Activated CD4-positive, alpha-beta T cell treated with anti-CD3 and anti-CD28 coated beads for 36 hours (primary cell): ENCODE data around the gene HUWE1. TPM values are rescaled to one million over a fixed set of nuclear protein-coding genes. Genes with fewer than 3 reads are reported as not detected.
"Not testable (repeated sequence)": the region's sequence is repeated elsewhere in the genome, so short reads cannot be mapped to it uniquely, and the experiment has no call there.

Experiments used
- ATAC-seq: fragments of 200-7000 bp; cut with Tn5 transposase; one replicate; pipeline ENCODE4 v1.10.0; 2021; ENCODE audit warnings: mild to moderate bottlenecking, moderate library complexity
- CTCF ChIA-PET: fragments of 350-600 bp; sonication (Branson Sonifier 250); formaldehyde crosslinking; loops from one replicate; lab custom pipeline; 2021; ENCODE audit warnings: antibody characterized with exemption; lab: Charles Lee
- POLR2A ChIA-PET: fragments of 350-600 bp; sonication (Branson Sonifier 250); formaldehyde crosslinking; loops from one replicate; lab custom pipeline; 2021; ENCODE audit warnings: antibody characterized with exemption, inconsistent platforms; lab: Charles Lee
- DNase-seq: peaks from one replicate; pipeline ENCODE4 v3.0.0-alpha.2; 2020
- H3K27ac Mint-ChIP-seq: one replicate; pipeline ENCODE4 v1.8.0; 2021; ENCODE audit warnings: mixed read lengths
- H3K27me3 Mint-ChIP-seq: one replicate; pipeline ENCODE4 v1.8.0; 2021; ENCODE audit warnings: mixed read lengths
- H3K36me3 Mint-ChIP-seq: one replicate; pipeline ENCODE4 v1.8.0; 2021; ENCODE audit warnings: low read depth, mixed read lengths
- H3K4me1 Mint-ChIP-seq: one replicate; pipeline ENCODE4 v1.8.0; 2021; ENCODE audit warnings: mixed read lengths
- H3K4me3 Mint-ChIP-seq: one replicate; pipeline ENCODE4 v1.8.0; 2021; ENCODE audit warnings: mild to moderate bottlenecking, moderate library complexity, mixed read lengths
- H3K9me3 Mint-ChIP-seq: one replicate; pipeline ENCODE4 v1.8.0; 2021; ENCODE audit warnings: low read depth, mixed read lengths
- intact Hi-C, 2 experiments: fragments of 100-400 bp; cut with DNase I in 1 of 2; cut with micrococcal nuclease in 1 of 2; formaldehyde crosslinking; loops; one replicate each; pipeline versions ENCODE4 v1.14.2 to v1.15.1; 2022 to 2024; cut with DNase I, micrococcal nuclease
- total RNA-seq, 2 experiments: library from RNA; stranded (reverse); gene quantifications; one replicate each; pipeline ENCODE4 v1.2.3, GENCODE V29; 2021

The HUWE1 gene, protein sequence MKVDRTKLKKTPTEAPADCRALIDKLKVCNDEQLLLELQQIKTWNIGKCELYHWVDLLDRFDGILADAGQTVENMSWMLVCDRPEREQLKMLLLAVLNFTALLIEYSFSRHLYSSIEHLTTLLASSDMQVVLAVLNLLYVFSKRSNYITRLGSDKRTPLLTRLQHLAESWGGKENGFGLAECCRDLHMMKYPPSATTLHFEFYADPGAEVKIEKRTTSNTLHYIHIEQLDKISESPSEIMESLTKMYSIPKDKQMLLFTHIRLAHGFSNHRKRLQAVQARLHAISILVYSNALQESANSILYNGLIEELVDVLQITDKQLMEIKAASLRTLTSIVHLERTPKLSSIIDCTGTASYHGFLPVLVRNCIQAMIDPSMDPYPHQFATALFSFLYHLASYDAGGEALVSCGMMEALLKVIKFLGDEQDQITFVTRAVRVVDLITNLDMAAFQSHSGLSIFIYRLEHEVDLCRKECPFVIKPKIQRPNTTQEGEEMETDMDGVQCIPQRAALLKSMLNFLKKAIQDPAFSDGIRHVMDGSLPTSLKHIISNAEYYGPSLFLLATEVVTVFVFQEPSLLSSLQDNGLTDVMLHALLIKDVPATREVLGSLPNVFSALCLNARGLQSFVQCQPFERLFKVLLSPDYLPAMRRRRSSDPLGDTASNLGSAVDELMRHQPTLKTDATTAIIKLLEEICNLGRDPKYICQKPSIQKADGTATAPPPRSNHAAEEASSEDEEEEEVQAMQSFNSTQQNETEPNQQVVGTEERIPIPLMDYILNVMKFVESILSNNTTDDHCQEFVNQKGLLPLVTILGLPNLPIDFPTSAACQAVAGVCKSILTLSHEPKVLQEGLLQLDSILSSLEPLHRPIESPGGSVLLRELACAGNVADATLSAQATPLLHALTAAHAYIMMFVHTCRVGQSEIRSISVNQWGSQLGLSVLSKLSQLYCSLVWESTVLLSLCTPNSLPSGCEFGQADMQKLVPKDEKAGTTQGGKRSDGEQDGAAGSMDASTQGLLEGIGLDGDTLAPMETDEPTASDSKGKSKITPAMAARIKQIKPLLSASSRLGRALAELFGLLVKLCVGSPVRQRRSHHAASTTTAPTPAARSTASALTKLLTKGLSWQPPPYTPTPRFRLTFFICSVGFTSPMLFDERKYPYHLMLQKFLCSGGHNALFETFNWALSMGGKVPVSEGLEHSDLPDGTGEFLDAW (N-terminal part only)
- total RNA-seq = 100 to 1,000 TPM; 513 to 554 TPM

- peaks cover 10% of the 10 kb centered on the region for H3K4me1 Mint-ChIP-seq
- H3K4me3 Mint-ChIP-seq = peak within 1 kb of the TSS; percentile 80
- ChIA-PET CTCF (interaction anchor here (0.6 to 1.0 kb wide), 4 partner anchors 21 to 146 kb away, joined by 3 to 5 read pairs (median 4); no protein-coding TSS in a partner anchor), POLR2A (interaction anchor here (0.6 to 1.9 kb wide), 5 partner anchors 28 to 250 kb away, joined by 3 to 16 read pairs (median 3); no protein-coding TSS in a partner anchor)
- no peaks in the 10 kb centered on the region for H3K9me3 Mint-ChIP-seq
- peak; percentile 90 for DNase-seq
- intact Hi-C loops = loop anchor here in 1 of 2 experiments (10.0 kb wide), 2 partner anchors 668 to 1478 kb away; partner anchors contain the start of gene WNK3
- H3K36me3 Mint-ChIP-seq = peaks cover 30% of the 10 kb centered on the region
- peak; percentile 45 for ATAC-seq
- no peaks in the 10 kb centered on the region for H3K27me3 Mint-ChIP-seq
- peak within 1 kb of the TSS; percentile 93 for H3K27ac Mint-ChIP-seq
These were observed at the start of gene HUWE1 for GRCh38 chrX:53686151-53686885. Gene HUWE1, minus strand, starts transcription at chrX:53686719. Its CDS starts 32,612 bp downstream, at chrX:53654107.

DNA sequence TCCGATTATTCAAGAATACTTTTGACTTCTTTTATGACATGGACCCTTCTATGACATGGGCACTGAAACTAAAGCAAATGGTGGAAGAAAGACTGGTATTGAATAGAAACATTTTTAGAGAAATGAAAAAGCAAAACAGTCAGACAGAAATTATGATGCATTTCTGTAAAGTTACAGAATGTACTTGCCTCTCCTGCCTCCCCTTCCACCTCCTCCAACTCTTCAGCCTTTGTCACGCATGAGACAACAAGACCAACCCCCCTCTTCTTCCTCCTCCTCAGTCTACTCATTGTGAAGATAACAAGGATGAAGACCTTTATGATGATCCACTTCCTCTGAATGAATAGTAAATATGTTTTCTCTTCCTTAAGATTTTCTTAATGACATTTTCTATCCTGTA, 46.3 kb upstream of the HUWE1 start:
- H3K9me3 Mint-ChIP-seq = peaks cover 4% of the 10 kb centered on the region
- H3K36me3 Mint-ChIP-seq = peaks cover 28% of the 10 kb centered on the region
- H3K27me3 Mint-ChIP-seq = no peaks in the 10 kb centered on the region
- POLR2A ChIA-PET = interaction anchor here (0.6 to 1.2 kb wide), 2 partner anchors 18 to 53 kb away, joined by 3 to 9 read pairs; no protein-coding TSS in a partner anchor
- H3K4me3 Mint-ChIP-seq = peak overlapping the region; percentile 70
- ATAC-seq = peak; percentile 89
- H3K27ac Mint-ChIP-seq = peak overlapping the region; percentile 97
- DNase-seq = peak; percentile 55
- CTCF ChIA-PET = interaction anchor here (1.4 kb wide), 1 partner anchor 19 kb away, joined by 5 read pairs; no protein-coding TSS in a partner anchor
- intact Hi-C loops = loop anchor here (1.0 to 5.0 kb wide), 3 partner anchors 16 to 50 kb away; no protein-coding TSS in a partner anchor
- peaks cover 62% of the 10 kb centered on the region for H3K4me1 Mint-ChIP-seq

- Mint-ChIP-seq H3K4me1 (peaks cover 60% of the 10 kb centered on the region), H3K27ac (peak overlapping the region; percentile 77), H3K36me3 (peaks cover 11% of the 10 kb centered on the region), H3K4me3 (no peak overlapping the region), H3K9me3 (no peaks in the 10 kb centered on the region), H3K27me3 (no peaks in the 10 kb centered on the region)
- CTCF ChIA-PET = interaction anchor here (1.0 to 1.2 kb wide), 2 partner anchors 13 to 50 kb away, joined by 3 to 4 read pairs; no protein-coding TSS in a partner anchor
- DNase-seq (no peak), ATAC-seq (no peak)
- POLR2A ChIA-PET = no interaction called here
- intact Hi-C loops = loop anchor here in 1 of 2 experiments (5.0 kb wide), 1 partner anchor 47 kb away; no protein-coding TSS in a partner anchor
These were observed 43.2 kb upstream of the HUWE1 start for GRCh38 chrX:53729751-53730150.

DNA sequence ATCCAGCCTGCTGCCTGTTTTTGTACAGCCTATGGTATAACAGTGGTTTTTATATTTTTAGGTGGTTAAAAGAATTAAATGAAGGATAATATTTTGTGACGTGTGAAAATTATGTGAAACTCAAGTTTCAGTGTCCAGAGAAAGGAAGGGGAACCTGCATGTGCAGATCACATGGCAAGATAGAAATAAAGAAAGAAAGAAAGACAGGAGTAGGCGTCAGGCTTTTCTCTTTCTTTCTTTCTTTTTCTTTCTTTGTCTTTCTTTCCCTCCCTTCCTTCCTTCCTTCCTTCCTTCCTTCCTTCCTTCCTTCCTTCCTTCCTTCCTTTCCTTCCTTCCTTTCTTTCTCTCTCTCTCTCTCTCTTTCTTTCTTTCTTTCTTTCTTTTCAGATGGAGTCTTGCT, 42.0 kb upstream of the HUWE1 start:
- H3K27ac Mint-ChIP-seq = peak overlapping the region; percentile 87
- DNase-seq (no peak), ATAC-seq (no peak)
- CTCF ChIA-PET = no interaction called here
- H3K4me3 Mint-ChIP-seq = no peak overlapping the region
- peaks cover 50% of the 10 kb centered on the region for H3K4me1 Mint-ChIP-seq
- POLR2A ChIA-PET = interaction anchor here (0.6 kb wide), 1 partner anchor 37 kb away, joined by 3 read pairs; no protein-coding TSS in a partner anchor
- intact Hi-C loops = no loop called here
- peaks cover 11% of the 10 kb centered on the region for H3K36me3 Mint-ChIP-seq
- no peaks in the 10 kb centered on the region for H3K9me3 Mint-ChIP-seq
- H3K27me3 Mint-ChIP-seq = no peaks in the 10 kb centered on the region

DNA sequence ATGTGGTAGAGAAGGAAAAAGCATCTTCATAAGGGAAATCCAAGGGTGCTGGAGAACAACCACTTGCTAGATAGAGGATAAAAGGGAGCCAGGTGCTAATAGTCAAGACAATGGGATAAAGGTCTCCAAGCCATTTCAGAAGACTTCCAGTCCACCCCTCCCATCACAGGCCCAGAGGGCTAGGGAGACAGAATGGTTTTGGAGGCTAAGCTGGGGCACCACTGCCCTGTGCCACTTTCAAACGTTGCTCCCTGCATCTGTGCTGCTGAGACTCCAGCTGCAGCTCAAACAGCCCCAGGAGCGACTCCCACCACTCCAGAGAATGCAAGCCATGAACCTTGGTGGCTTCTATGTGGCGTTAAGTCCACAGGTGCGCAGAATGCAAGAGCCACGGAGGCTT, 38.4 kb upstream of the HUWE1 start:
- H3K4me1 Mint-ChIP-seq = peaks cover 36% of the 10 kb centered on the region
- ChIA-PET CTCF (no interaction called here), POLR2A (no interaction called here)
- ATAC-seq = no peak
- no peaks in the 10 kb centered on the region for H3K27me3 Mint-ChIP-seq
- peaks cover 15% of the 10 kb centered on the region for H3K36me3 Mint-ChIP-seq
- no peak overlapping the region for H3K27ac Mint-ChIP-seq
- intact Hi-C loops = no loop called here
- no peak overlapping the region for H3K4me3 Mint-ChIP-seq
- no peaks in the 10 kb centered on the region for H3K9me3 Mint-ChIP-seq
- DNase-seq = no peak

DNA sequence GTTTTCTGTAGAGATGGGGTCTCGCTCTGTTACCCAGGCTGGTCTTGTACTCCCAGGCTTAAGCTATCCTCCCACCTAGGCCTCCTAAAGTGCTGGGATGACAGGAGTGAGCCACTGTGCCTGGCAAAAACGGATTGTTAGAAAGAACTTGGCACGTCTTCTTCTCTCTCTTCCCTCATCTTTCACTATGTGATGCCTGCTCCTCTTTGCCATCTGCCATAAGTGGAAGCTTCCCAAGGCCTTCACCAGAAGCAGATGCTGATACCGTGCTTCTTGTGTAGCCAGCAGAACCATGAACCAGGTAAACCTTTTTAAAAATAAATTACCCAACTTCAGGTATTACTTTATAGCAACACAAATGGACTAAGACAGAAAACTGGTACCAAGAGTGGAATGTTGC, 36.9 kb upstream of the HUWE1 start:
- H3K36me3 Mint-ChIP-seq = peaks cover 19% of the 10 kb centered on the region
- no peaks in the 10 kb centered on the region for H3K9me3 Mint-ChIP-seq
- no peak for ATAC-seq
- no peak for DNase-seq
- H3K4me1 Mint-ChIP-seq = peaks cover 32% of the 10 kb centered on the region
- ChIA-PET POLR2A (no interaction called here), CTCF (no interaction called here)
- H3K27ac Mint-ChIP-seq = peak overlapping the region; percentile 31
- no peaks in the 10 kb centered on the region for H3K27me3 Mint-ChIP-seq
- H3K4me3 Mint-ChIP-seq = no peak overlapping the region
- intact Hi-C loops = no loop called here

DNA sequence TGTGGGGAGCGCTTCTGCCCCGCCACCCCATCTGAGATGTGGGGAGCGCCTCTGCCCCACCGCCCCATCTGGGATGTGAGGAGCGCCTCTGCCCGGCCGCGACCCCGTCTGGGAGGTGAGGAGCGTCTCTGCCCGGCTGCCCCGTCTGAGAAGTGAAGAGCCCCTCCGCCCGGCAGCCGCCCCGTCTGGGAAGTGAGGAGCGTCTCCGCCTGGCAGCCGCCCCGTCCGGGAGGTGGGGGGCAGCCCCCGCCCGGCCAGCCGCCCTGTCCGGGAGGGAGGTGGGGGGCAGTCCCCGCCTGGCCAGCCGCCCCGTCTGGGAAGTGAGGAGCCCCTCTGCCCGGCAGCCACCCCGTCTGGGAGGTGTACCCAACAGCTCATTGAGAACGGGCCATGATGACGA, 35.1 kb upstream of the HUWE1 start:
- intact Hi-C loops, H3K4me3 Mint-ChIP-seq, POLR2A ChIA-PET, H3K9me3 Mint-ChIP-seq, CTCF ChIA-PET, H3K27me3 Mint-ChIP-seq, H3K27ac Mint-ChIP-seq, ATAC-seq, DNase-seq: not testable (repeated sequence)
- H3K4me1 Mint-ChIP-seq = peaks cover 35% of the 10 kb centered on the region
- peaks cover 20% of the 10 kb centered on the region for H3K36me3 Mint-ChIP-seq

DNA sequence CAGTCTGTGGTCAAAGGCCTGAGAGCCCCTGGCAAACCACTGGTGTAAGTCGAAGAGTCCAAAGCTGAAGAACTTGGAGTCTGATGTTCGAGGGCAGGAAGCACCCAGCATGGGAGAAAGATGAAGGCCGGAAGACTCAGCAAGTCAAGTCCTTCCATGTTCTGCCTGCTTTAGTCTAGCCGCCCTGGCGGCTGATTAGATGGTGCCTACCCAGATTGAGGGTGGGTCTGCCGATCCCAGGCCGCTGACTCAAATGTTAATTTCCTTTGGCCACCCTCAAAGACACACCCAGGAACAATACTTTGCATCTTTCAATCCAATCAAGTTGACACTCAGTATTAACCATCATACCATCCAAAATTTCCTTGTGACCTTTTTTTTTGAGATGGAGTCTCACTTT, 33.1 kb upstream of the HUWE1 start:
- intact Hi-C loops = loop anchor here (10.0 kb wide), 5 partner anchors 115 to 915 kb away; partner anchors contain the start of genes FAM120C (in 1 of the 2), PHF8 (in 1 of the 2) and TSPYL2 (in 1 of the 2)

GRCh38 chrX:53718073-53718472, 31.6 kb upstream of the HUWE1 start:
- no peaks in the 10 kb centered on the region for H3K27me3 Mint-ChIP-seq
- ChIA-PET CTCF (no interaction called here), POLR2A (interaction anchor here (2.2 kb wide), 1 partner anchor 32 kb away, joined by 10 read pairs; the partner anchor contains the start of gene HUWE1)
- H3K36me3 Mint-ChIP-seq = peaks cover 23% of the 10 kb centered on the region
- ATAC-seq (peak; percentile 2), DNase-seq (no peak)
- H3K27ac Mint-ChIP-seq = peak overlapping the region; percentile 94
- H3K4me1 Mint-ChIP-seq = peaks cover 39% of the 10 kb centered on the region
- H3K9me3 Mint-ChIP-seq = no peaks in the 10 kb centered on the region
- intact Hi-C loops = loop anchor here (1.0 to 10.0 kb wide), 7 partner anchors 8 to 917 kb away; partner anchors contain the start of genes FAM120C (in 1 of the 2), PHF8 (in 1 of the 2) and TSPYL2 (in 1 of the 2)
- H3K4me3 Mint-ChIP-seq = peak overlapping the region; percentile 73

More for the DNA sequence above, 33.1 kb upstream of the HUWE1 start:
- CTCF ChIA-PET, H3K27me3 Mint-ChIP-seq, ATAC-seq, POLR2A ChIA-PET, H3K9me3 Mint-ChIP-seq: not testable (repeated sequence)
- peak; percentile 29 for DNase-seq
- H3K27ac Mint-ChIP-seq = peak overlapping the region; percentile 90
- peak overlapping the region; percentile 73 for H3K4me3 Mint-ChIP-seq
- peaks cover 22% of the 10 kb centered on the region for H3K36me3 Mint-ChIP-seq
- H3K4me1 Mint-ChIP-seq = peaks cover 35% of the 10 kb centered on the region
